Activated T-cell treated with anti-CD3 and anti-CD28 coated beads for 24 hours (primary cell): ENCODE results near the gene KLF18.
"Not testable (repeated sequence)": the region's sequence is repeated elsewhere in the genome, so short reads cannot be mapped to it uniquely, and the experiment has no call there.

Experiments used
- DNase-seq: peaks from one replicate; pipeline ENCODE4 v3.0.0-alpha.2; 2020; ENCODE audit warnings: low read depth

The KLF18 gene

DNA sequence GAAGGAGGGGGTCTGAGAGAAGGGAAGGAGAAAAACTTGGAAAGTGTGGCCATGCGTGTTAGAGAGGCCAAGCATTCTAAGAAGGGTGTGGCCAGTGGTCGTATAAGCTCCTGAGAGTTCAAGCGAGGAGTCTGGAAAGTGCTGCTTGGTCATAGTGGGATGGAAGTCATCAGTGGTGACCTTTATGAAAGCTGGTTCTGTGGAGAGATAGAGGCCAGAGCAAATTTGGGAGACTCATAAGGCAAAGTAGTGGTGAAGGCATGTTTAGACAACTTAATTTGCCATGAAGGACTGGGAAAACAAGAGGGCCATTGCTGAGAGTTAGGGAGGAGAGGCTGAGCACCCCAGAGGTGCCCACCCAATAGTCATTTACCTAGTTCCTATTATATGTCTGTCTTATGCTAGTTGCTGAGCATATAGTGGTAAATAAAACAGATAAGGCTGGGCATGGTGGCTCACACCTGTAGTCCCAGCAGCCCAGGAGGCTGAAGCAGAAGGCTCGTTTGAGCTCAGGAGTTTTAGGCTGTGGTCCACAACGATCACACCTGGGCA lies 21.0 kb downstream of the KLF18 start:
- DNase-seq: no peak

DNA sequence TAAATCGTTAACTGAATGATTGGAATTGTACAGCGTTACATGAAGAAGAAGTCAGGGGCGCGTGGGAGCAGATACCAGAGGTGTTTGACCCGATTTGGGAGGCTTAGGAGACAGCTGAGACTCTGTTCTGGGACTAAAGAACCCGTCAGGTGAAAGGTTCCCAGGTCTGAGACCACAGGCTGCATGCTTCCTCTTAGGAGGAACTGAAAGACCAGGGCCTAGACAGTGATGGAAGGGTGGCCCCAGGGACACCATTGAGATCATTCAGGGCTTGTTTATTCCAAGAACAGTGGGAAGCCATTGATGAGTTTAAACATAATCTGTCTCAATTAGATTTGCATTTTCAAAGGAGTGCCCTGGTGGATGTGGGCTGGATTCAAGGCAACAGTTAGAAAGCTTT lies 21.9 kb downstream of the KLF18 start:
- DNase-seq: no peak

DNA sequence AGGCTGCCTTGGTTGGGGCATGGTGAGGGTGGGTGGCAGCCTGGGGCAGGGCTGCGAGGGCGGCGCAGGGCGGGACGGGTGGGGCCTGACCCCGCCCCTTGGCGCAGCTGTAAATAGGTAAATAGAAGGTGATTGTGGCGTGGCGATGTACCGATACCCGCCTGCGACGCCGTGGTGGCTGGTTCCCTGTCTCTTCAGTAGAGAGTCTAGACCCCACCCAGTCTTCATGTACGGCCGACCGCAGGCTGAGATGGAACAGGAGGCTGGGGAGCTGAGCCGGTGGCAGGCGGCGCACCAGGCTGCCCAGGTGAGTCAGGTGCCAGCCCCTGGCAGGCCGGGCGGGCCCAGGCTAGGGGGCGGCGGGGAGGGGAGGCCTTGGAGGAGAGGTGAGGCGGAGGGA lies 22.7 kb downstream of the KLF18 start, which contains the start of gene KLF17:
TSS of gene KLF17 (plus strand) at position 140 of the 400 bp plus-strand sequence. CDS start at position 227, 87 bp downstream.
- DNase-seq: no peak

DNA sequence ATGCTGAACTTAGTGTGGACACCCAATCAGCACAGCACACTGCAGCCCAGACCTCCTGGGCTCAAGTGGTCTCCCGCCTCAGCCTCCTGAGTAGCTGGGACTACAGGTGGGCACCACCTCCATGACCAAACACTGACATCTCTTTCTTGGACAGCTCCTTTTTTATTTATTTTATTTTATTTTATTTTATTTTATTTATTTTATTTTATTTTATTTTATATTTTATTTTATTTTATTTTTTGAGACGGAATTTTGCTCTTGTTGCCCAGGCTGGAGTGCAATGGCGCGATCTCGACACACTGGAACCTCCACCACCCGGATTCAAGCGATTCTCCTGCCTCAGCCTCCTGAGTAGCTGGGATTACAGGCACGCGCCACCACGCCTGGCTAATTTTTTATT lies 24.2 kb downstream of the KLF18 start:
- DNase-seq: not testable (repeated sequence)

DNA sequence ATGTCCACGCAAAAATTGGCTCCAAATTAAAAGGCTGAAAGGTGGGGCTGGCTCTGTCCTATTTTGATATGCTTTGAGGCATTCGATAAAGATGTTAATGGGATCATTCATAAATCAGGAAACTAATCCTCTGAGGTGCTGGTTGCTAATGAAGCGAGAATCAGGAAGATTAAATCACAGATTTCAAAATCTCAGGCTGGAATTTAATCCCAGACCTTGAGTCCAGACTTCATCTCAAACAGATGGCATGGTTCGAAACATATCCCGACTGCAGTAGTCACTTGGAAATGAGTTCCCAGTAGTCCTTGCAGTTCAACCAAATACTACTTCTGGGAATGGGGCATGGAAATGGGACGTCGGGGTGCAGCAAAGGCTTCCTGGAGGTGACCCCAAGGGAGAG lies 27.3 kb downstream of the KLF18 start:
- DNase-seq: no peak

DNA sequence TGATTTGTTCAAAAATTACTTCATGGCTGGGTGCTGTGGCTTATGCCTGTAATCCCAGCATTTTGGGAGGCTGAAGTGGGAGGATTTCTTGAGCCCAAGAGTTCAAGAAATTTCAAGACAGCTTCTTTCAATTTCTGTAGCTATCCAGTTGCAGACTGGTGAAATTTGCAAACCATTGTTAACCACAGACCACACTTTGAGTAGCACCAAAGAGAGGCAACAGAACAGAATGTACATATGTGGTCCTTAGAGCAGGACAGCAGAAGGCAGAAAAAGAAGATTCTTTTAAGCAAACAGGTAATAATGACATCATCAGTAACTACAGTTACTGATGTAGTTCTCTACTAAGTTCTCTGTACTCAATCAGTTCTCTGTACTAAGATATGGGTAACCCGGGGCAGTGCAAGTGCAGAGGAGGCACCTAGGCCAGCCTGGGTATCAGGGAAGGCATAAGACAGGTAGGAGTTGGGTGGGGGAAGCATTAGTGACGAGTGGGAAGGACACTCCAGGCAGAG lies 28.3 kb downstream of the KLF18 start:
- DNase-seq: no peak

DNA sequence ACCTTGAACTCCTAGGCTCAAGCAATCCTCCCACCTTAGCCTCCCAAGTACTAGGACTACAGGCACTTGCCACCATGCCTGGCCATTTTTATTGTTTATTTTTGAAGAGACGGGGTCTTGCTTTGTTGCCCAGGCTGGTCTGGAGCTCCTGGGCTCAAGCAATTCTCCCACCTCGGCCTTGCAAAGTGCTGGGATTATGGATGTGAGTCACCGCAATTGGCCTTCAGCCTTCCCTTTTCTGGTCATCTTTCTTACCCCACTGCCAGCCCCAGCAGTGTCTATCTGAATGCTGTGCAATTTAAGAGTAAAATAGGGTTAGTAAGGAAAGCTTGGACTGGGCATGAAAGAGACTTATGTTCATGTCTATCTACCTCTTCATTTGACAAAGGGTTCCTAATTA lies 28.9 kb downstream of the KLF18 start:
- DNase-seq: no peak

DNA sequence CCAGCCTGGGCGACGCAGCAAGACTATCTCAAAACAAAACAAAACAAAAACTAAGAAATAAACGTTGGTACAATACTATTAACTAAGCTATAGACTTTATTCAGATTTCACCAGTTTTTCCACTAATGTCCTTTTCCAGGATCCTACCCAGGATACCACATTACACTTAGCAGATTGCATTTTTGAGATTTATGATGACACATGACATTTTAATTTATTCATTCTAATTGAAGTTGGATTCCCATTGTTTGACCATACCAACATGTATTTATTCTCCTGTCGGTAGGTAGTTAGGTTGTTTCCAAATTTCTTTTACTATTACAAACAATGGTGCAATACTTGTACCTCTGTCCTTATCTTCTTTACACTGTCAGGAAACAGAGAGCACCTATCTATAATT lies 29.6 kb downstream of the KLF18 start:
- DNase-seq: no peak

DNA sequence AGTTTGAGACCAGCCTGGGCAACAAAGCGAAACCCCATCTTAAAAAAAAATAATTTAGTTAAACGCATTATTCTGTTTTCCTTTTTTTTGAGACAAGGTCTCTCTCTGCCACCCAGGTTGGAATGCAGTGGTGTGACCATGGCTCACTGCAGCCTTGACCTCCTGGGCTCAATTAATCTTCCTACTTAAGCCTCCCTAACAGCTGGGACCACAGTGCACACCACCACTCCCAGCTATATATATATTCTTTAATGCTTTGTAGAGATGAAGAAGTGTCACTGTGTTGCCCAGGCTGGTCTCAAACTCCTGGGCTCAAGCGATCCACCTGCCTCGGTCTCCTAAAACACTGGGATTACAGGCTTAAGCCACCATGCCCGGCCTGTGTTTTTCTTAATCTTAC lies 30.5 kb downstream of the KLF18 start:
- DNase-seq: no peak

DNA sequence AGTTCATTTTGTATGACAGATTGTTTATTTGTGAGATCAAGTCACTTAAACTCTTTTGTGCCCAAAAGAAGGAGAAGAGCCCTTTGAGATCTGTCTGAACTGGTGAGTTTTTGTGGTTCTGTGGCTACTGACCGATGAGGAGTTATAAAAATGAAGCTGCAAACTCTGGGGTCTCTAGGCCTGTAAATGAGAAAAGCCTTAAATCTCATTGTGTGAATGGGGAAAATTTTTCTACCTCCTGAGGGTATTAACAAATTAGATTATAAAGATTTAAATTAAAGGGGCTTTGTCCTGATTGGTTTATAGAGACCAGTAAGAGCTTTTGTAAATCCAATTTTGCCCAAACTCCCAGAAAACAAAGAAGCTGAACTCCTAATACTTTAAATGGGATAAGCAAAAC lies 32.5 kb downstream of the KLF18 start:
- DNase-seq: no peak

DNA sequence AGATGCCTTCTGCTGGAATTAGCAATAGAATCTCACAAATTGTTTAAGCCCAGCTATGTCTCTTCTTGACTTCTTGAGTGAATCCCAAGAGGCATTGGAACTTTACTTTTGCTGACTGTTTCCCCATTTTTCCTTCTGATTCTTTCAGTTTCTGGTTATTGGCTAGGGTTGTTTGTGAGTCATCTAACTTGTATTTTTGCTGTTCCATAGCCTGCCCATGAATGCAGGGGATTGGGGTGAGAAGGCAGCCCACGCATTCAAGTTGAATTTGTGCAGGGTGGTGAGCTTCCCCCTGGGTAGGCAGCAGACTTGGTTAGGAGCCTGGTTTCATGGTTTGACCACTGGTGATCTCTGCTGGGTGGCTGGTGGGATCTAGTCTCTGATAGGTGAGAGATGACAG lies 33.2 kb downstream of the KLF18 start:
- DNase-seq: no peak

DNA sequence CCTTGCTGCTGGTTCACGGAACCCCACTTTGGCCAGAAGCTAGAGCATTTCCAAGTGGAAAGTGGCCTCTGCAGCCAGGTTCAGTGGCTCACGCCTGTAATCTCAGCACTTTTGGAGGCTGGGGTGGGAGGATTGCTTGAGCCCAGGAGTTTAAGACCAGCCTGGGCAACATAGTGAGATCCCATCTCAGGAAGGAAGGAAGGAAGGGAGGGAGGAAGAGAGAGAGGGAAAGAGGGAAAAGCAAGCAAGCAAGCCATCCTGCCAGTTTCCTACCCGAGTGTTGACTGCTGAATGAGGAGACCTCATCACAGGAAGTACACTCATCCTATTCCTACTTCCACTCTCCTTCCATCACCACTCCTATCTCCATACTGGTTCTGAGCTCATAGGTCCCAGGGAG lies 35.6 kb downstream of the KLF18 start:
- no peak for DNase-seq

DNA sequence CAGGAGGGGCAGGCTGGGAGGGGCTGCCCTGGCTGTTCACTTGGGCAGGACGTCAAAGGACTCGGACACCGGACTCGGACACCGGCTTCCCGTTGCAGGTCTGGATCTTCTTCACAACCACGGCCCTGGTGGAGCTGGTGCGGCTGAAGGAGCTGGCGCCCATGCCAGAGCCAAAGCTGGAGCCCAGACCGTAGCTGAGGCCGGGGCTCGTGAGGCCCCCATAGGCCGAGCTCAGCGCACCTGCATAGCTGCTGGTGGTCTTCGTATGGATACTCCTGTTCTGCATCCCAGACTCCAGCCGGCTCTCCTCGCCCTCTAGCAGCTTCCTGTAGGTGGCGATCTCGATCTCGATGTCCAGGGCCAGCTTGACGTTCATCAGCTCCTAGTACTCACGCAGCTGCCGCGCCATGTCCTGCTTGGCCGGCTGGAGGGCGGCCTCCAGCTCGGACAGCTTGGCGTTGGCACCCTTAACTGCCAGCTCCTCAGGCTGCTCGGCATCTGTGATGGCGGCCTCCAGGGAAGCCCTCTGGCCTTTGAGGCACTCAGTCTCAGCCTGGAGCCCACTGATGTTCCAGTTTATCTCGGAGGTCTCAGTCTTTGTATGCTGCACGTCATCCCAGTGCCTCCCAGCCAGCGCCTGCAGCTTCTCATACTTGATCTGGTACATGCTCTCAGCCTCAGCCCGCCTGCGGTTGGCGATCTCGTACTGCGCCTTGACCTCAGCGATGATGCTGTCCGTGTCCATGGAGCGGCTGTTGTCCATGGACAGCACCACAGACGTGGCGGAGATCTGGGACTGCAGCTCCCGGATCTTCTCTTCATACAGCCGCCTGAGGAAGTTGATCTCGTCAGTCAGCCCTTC lies 37.9 kb downstream of the KLF18 start:
- no peak for DNase-seq

DNA sequence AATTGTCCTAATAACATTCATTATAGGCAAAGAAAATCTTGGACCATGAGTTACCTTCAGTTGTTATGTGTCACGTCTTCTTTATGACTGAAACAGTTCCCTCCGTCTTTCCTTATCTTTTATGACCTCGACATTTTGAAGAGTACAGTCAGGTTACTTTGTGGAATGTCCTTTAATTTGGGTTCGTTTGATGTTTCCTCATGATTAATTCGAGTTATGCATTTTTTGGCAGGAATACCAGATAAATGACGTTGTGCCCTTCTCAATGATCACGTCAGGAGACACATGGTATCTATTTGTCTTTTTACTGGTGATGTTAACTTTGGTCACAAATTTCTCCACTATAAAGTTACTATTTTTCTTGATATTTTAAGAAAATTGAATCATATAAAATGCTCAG lies 40.1 kb downstream of the KLF18 start:
- no peak for DNase-seq

DNA sequence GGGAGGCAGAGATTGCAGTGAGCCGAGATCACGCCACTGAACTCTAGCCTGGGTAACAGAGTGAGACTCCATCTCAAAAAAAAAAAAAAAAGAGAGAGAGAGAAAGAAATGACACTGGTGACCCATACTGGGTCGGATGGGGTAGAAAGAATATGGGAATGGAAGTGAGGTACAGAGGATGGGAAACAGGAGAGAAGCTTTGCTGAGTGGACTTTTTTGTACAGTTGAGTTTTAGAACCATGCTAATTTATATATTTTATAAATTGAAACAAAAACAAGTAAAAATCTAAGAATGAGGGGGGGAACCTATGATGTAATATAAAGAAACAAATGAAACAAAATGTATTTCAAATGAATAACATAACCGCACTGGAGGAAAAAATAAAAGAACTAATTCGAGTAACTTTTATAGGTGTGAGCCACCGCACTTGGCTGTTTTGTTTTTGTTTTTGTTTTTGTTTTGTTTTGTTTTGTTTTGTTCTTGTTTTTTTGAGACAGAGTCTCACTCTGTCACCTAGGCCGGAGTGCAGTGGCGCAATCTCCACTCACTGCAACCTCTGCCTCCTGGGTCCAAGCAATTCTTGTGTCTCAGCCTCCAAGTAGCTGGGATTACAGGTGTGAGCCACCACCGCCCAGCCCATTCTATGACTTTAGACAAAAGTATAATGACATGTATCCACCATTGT lies 41.1 kb downstream of the KLF18 start:
- no peak for DNase-seq

DNA sequence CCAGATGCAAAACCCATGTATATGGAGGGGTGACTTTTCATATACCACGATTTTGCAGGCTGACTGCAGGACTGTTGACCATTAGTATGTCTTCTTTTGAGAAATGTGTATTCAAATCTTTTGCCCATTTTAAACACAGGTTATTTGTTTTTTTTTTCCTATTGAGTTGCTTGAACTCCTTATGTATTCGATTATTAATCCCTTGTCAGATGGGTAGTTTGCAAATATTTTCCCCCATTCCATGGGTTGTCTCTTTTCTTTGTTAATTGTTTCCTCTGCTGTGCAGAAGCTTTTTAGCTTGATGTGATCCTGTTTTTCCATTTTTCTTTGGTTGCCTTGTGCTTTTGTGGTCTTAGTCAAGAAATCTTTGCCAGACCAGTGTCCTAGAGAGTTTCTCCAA lies 47.4 kb downstream of the KLF18 start:
- no peak for DNase-seq

DNA sequence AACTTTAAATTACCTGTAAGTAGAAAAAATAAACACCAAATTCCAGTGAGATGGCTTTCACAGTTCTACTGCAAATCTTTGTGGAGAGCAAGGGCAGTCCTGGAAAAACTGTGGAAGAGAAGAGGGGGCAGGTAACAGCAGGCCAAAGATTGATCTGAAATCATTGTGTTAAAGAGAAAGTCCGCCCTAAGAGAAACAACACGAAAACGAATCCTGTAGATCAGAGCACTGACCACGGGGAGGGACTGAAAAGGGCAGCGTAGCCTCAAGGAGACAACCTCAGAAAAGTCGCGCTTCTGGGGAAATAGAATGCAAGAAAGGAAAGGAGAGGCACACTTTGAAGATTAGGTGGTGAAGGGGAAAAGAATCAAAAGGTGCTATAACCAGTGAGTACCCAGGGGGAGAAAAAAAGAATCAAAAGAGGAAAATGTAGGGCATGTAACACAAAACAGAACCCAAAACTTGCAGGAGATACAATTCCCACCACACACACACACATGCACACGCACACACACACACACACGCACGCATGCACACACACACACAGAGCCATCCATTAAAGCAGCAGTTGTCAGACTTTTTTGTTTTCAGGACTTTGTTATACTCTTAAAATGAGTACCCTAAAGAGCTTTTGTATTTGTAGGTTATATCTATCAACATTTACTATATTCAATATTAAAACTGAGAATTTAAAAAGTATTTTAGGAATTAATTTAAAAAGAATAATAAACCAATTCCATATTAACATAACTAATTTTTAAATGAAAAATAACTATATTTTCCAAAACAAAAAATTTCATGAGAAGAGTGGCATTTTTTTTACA lies 50.8 kb downstream of the KLF18 start:
- DNase-seq: no peak

DNA sequence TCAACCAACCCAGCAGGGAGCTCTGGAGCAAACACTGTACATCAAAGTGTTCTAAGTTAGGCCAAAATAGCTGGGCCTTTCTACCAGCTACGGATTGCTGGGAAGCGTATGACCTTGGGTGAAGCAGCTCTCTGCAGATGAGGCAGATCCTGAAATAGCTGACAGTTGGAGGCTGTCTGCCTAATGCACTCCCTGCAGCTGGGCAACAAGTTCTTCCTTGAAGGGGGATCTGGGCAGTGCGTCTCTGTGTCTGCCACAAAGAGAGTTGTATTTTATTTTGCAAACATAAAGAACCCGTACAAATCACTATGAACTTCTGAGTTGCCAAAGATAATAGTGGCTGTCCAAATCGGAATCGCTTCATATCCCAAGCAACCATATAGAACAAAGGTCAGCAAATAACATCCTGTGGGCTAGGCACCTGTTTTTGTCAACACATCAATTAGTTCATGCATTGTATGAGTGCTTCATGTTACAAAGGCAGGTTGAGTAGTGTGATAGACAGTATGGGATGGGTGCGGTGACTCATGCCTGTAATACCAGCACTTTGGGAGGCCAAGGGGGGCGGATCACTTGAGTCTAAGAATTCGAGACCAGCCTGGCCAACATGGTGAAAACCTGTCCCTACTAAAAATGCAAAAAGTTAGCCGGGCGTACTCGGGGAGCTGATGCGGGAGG lies 51.9 kb downstream of the KLF18 start:
- DNase-seq: no peak
